Purkinje cell (primary cell): Measurements from ENCODE around the gene TRIM37. TPM values are rescaled to one million over a fixed set of nuclear protein-coding genes. Genes with fewer than 3 reads are reported as not detected.

ENCODE experiments used
- polyA plus RNA-seq: library from polyadenylated mRNA; unstranded; fragments of >200 nt; fragmentation: Nextera tagmentation; gene quantifications from 2 replicates; pipeline ENCODE4 v1.2.1, GENCODE V29; 2014

The TRIM37 gene
- polyA plus RNA-seq, result 161 and 162 TPM in 2 replicates

GRCh38 chr17:59106463-59107305 lies at the start of gene TRIM37:
TSS of gene TRIM37 (minus strand) at chr17:59106880. CDS start at chr17:59106461, 419 bp downstream.

GRCh38 chr17:59155439-59156177 lies 48.9 kb upstream of the TRIM37 start, which contains the start of gene PRR11:
TSS of gene PRR11 (plus strand) at chr17:59155746. CDS start at chr17:59169753, 14,007 bp downstream.

GRCh38 chr17:59154721-59155438 lies 48.2 kb upstream of the TRIM37 start, which contains the start of gene SKA2:
TSS of gene SKA2 (minus strand) at chr17:59155186. CDS start at chr17:59155163, 23 bp downstream.

Other genes with a start within 250 kb of the TRIM37 start
- gene SKA2, start 48.3 kb upstream of the TRIM37 start, polyA plus RNA-seq, result 59.6 and 60.2 TPM in 2 replicates
- 0.20 and 0.28 TPM in 2 replicates for gene PRR11, start 48.9 kb upstream of the TRIM37 start, polyA plus RNA-seq
- 4.2 and 4.9 TPM in 2 replicates for gene SMG8, start 103.2 kb upstream of the TRIM37 start, polyA plus RNA-seq
- 109 and 139 TPM in 2 replicates for gene GDPD1, start 113.6 kb upstream of the TRIM37 start, polyA plus RNA-seq
- 5.9 TPM in 2 replicates for gene YPEL2, start 224.8 kb upstream of the TRIM37 start, polyA plus RNA-seq